Dendritic cell treated with granulocyte-macrophage colony-stimulating factor and Interleukin-4, amounts not matched to agents 40 ng/mL and 50 ng/mL, for 4 days (primary cell): ENCODE measurements around the gene GPR146.

Experiments used
- H3K27ac Mint-ChIP-seq: one replicate; pipeline ENCODE4 v1.8.0; 2022; ENCODE audit warnings: mild to moderate bottlenecking, mixed read lengths
- H3K27me3 Mint-ChIP-seq: one replicate; pipeline ENCODE4 v1.8.0; 2022; ENCODE audit warnings: mild to moderate bottlenecking, mixed read lengths
- H3K36me3 Mint-ChIP-seq: one replicate; pipeline ENCODE4 v1.8.0; 2022; ENCODE audit warnings: low read depth, mixed read lengths
- H3K4me1 Mint-ChIP-seq: one replicate; pipeline ENCODE4 v1.8.0; 2022; ENCODE audit warnings: low read depth, mixed read lengths
- H3K4me3 Mint-ChIP-seq: one replicate; pipeline ENCODE4 v1.8.0; 2022; ENCODE audit warnings: mild to moderate bottlenecking, moderate library complexity, mixed read lengths
- H3K9me3 Mint-ChIP-seq: one replicate; pipeline ENCODE4 v1.8.0; 2022; ENCODE audit warnings: mixed read lengths
- intact Hi-C: fragments of 100-400 bp; cut with micrococcal nuclease; formaldehyde crosslinking; loops from one replicate; pipeline ENCODE4 v1.15.0; 2022

Gene GPR146

DNA sequence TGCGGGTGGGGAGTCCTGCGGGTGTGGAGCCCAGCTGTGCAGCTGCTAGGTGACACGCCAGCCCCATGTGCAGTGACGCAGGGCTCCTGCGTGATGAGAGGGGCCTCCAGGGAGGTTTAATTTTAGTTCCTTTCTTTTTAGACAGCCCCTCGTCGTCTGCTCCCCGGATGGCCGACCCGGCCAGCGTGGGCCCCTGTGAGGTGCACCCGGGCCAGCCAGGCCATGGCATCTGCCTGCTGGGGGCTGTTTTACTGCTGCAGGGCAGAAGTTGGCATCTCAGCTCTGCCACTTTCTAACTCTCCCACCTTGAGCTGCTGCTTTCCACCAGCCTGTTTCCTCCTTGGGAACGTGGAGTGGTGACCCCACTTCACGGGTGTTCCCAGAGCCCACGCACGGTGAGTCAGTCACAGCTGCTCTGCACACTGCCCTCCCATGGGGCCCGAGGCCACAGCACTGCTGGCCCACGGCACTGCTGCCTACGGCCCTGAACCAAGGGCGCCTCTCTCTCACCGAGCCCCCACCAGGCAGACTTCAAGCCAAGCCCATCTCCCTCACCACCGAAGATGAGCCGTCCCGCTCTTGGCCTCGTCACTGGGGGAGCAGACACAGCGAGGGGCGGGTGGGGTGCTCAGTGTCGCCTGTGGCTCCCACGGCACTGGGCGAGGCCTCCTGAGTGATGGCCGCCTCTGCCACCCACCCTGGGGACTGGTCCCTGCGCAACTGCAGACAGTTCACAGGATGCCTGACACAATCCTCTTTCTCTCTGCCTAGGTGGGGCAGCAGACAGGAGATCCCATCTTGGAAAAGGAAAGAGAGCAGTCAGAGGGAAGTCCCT lies 40.1 kb upstream of the GPR146 start:
- Mint-ChIP-seq H3K27me3 (no peaks in the 10 kb centered on the region), H3K4me1 (peaks cover 8% of the 10 kb centered on the region), H3K9me3 (no peaks in the 10 kb centered on the region), H3K27ac (no peak overlapping the region), H3K36me3 (peaks cover 94% of the 10 kb centered on the region), H3K4me3 (no peak overlapping the region)
- intact Hi-C loops: no loop called here

GRCh38 chr7:1005303-1005702 lies 39.0 kb upstream of the GPR146 start:
- no peak overlapping the region for H3K27ac Mint-ChIP-seq
- intact Hi-C loops: no loop called here
- no peaks in the 10 kb centered on the region for H3K27me3 Mint-ChIP-seq
- H3K4me3 Mint-ChIP-seq: no peak overlapping the region
- H3K36me3 Mint-ChIP-seq: peaks cover 94% of the 10 kb centered on the region
- H3K4me1 Mint-ChIP-seq: peaks cover 8% of the 10 kb centered on the region
- H3K9me3 Mint-ChIP-seq: no peaks in the 10 kb centered on the region

DNA sequence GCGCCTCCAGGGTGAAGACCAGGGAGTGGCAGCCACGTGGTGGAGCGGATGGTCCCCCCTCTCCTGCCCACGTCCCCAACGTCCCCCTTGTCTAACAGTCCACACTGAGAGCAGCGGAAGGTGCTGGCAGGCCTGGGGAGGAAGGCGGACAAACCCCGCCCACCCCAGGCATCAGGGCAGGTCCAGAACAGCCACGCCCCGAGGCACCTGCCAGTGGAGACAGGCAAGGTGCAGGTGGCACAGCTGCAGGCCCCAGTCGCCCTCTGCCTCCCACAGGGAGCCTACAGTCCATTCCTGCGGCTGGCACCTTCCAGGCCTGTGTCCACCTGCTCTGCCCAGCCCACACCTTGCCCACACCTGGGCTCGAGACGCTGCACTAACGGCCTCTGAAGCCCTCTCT lies 36.4 kb upstream of the GPR146 start:
- H3K27me3 Mint-ChIP-seq: peaks cover 14% of the 10 kb centered on the region
- no peaks in the 10 kb centered on the region for H3K9me3 Mint-ChIP-seq
- intact Hi-C loops: no loop called here
- H3K27ac Mint-ChIP-seq: no peak overlapping the region
- peaks cover 69% of the 10 kb centered on the region for H3K36me3 Mint-ChIP-seq
- H3K4me3 Mint-ChIP-seq: no peak overlapping the region
- H3K4me1 Mint-ChIP-seq: peaks cover 27% of the 10 kb centered on the region

DNA sequence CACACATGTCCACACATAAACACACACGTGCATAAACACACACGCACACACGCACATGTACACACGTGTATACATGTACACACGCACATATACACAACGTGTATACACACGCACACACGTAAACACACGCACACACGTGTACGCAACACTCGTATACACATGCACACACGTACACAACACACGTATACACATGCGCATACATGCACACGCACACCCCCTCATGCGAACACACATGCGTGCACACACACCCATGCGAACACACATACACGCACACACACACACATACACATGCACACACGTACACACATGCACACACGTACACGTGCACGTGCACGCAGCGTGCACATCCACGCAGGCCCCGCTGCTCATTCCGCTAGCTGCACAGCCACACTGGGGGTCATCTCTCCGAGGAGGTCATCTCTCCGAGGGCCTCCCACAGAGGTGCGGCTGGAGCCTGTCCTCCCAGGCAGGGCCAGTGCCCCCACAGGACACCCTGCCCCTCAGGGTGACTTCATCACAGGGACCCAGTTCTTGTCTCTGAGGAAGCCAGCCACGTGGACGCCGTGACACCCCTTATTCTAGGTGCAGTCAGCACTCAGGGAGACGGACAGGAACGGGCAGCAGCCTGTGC lies 35.5 kb upstream of the GPR146 start:
- intact Hi-C loops: no loop called here
- peaks cover 14% of the 10 kb centered on the region for H3K27me3 Mint-ChIP-seq
- no peak overlapping the region for H3K27ac Mint-ChIP-seq
- peaks cover 28% of the 10 kb centered on the region for H3K4me1 Mint-ChIP-seq
- peaks cover 65% of the 10 kb centered on the region for H3K36me3 Mint-ChIP-seq
- H3K4me3 Mint-ChIP-seq: no peak overlapping the region
- no peaks in the 10 kb centered on the region for H3K9me3 Mint-ChIP-seq

- Mint-ChIP-seq H3K9me3 (no peaks in the 10 kb centered on the region), H3K27me3 (peaks cover 14% of the 10 kb centered on the region), H3K36me3 (peaks cover 57% of the 10 kb centered on the region), H3K4me1 (peaks cover 24% of the 10 kb centered on the region), H3K4me3 (no peak overlapping the region), H3K27ac (no peak overlapping the region)
- intact Hi-C loops: no loop called here
Observed at GRCh38 chr7:1009747-1010146, 34.6 kb upstream of the GPR146 start.

- Mint-ChIP-seq H3K27me3 (peaks cover 14% of the 10 kb centered on the region), H3K9me3 (no peaks in the 10 kb centered on the region), H3K4me3 (no peak overlapping the region), H3K27ac (no peak overlapping the region), H3K36me3 (peaks cover 57% of the 10 kb centered on the region), H3K4me1 (peaks cover 23% of the 10 kb centered on the region)
- intact Hi-C loops: no loop called here
Observed at GRCh38 chr7:1010226-1010625, 34.1 kb upstream of the GPR146 start.

- H3K27ac Mint-ChIP-seq: no peak overlapping the region
- peaks cover 14% of the 10 kb centered on the region for H3K27me3 Mint-ChIP-seq
- no peak overlapping the region for H3K4me3 Mint-ChIP-seq
- H3K9me3 Mint-ChIP-seq: no peaks in the 10 kb centered on the region
- intact Hi-C loops: no loop called here
- H3K36me3 Mint-ChIP-seq: peaks cover 46% of the 10 kb centered on the region
- H3K4me1 Mint-ChIP-seq: peaks cover 23% of the 10 kb centered on the region
Observed at GRCh38 chr7:1011297-1012003, 32.9 kb upstream of the GPR146 start.

- Mint-ChIP-seq H3K9me3 (no peaks in the 10 kb centered on the region), H3K36me3 (peaks cover 42% of the 10 kb centered on the region), H3K27ac (no peak overlapping the region), H3K4me3 (no peak overlapping the region), H3K27me3 (peaks cover 14% of the 10 kb centered on the region), H3K4me1 (peaks cover 23% of the 10 kb centered on the region)
- intact Hi-C loops: no loop called here
Observed at GRCh38 chr7:1012004-1012715, 32.2 kb upstream of the GPR146 start.

GRCh38 chr7:1012716-1013095 lies 31.6 kb upstream of the GPR146 start:
- intact Hi-C loops: no loop called here
- Mint-ChIP-seq H3K4me3 (no peak overlapping the region), H3K27ac (no peak overlapping the region), H3K4me1 (peaks cover 23% of the 10 kb centered on the region), H3K27me3 (peaks cover 14% of the 10 kb centered on the region), H3K36me3 (peaks cover 42% of the 10 kb centered on the region), H3K9me3 (no peaks in the 10 kb centered on the region)

- no peaks in the 10 kb centered on the region for H3K9me3 Mint-ChIP-seq
- no peak overlapping the region for H3K4me3 Mint-ChIP-seq
- H3K4me1 Mint-ChIP-seq: peaks cover 23% of the 10 kb centered on the region
- peaks cover 42% of the 10 kb centered on the region for H3K36me3 Mint-ChIP-seq
- no peak overlapping the region for H3K27ac Mint-ChIP-seq
- peaks cover 14% of the 10 kb centered on the region for H3K27me3 Mint-ChIP-seq
- intact Hi-C loops: no loop called here
Observed at GRCh38 chr7:1013581-1013980, 30.8 kb upstream of the GPR146 start.

GRCh38 chr7:1014681-1015080 lies 29.7 kb upstream of the GPR146 start:
- Mint-ChIP-seq H3K9me3 (no peaks in the 10 kb centered on the region), H3K4me1 (peaks cover 23% of the 10 kb centered on the region), H3K27me3 (peaks cover 14% of the 10 kb centered on the region), H3K27ac (no peak overlapping the region), H3K36me3 (peaks cover 42% of the 10 kb centered on the region), H3K4me3 (no peak overlapping the region)
- intact Hi-C loops: no loop called here

- H3K27ac Mint-ChIP-seq: no peak overlapping the region
- intact Hi-C loops: no loop called here
Observed at GRCh38 chr7:1015196-1016121, 28.9 kb upstream of the GPR146 start.

More at GRCh38 chr7:1015196-1016121, 28.9 kb upstream of the GPR146 start:
- Mint-ChIP-seq H3K27me3 (peaks cover 14% of the 10 kb centered on the region), H3K9me3 (no peaks in the 10 kb centered on the region), H3K4me3 (no peak overlapping the region), H3K36me3 (peaks cover 43% of the 10 kb centered on the region), H3K4me1 (peaks cover 23% of the 10 kb centered on the region)
